Liver (tissue), 9 donors: ENCODE results near the gene SLIRP. TPM values are rescaled to one million over a fixed set of nuclear protein-coding genes. Genes with fewer than 3 reads are reported as not detected.

Experiments used
- DNase-seq: peaks from one replicate; pipeline ENCODE4 v3.0.0-alpha.2; 2017; ENCODE audit warnings: low spot score
- H3K27ac ChIP-seq, 2 donors: one replicate each; pipeline ENCODE4 v1.7.0; 2013; ENCODE audit warnings: inconsistent platforms in 2 of 2, low read length in 2 of 2, control low read depth in 1 of 2, low read depth in 1 of 2, mild to moderate bottlenecking in 1 of 2
- H3K27me3 ChIP-seq, 4 donors: one replicate each; pipeline versions ENCODE4 v1.6.1 to v1.7.0; 2013; ENCODE audit warnings: low read length in 3 of 4, inconsistent platforms in 1 of 4, mild to moderate bottlenecking in 1 of 4, moderate library complexity in 1 of 4; ENCODE audit not compliant: control insufficient read depth in 4 of 4, insufficient read depth in 4 of 4
- H3K36me3 ChIP-seq, 4 donors: one replicate each; pipeline versions ENCODE4 v1.6.1 to v1.7.0; 2013; ENCODE audit warnings: low read length in 3 of 4, mild to moderate bottlenecking in 3 of 4, low read depth in 1 of 4, moderate library complexity in 1 of 4; ENCODE audit not compliant: control insufficient read depth in 4 of 4, insufficient read depth in 3 of 4
- H3K4me1 ChIP-seq, 4 donors: one replicate each; pipeline versions ENCODE4 v1.6.1 to v1.7.0; 2013; ENCODE audit warnings: low read length in 3 of 4, mild to moderate bottlenecking in 3 of 4, moderate library complexity in 1 of 4; ENCODE audit not compliant: control insufficient read depth in 4 of 4, insufficient read depth in 4 of 4
- H3K4me3 ChIP-seq, 3 donors: one replicate each; pipeline versions ENCODE4 v1.6.1 to v1.7.0; 2013; ENCODE audit warnings: low read length in 3 of 3, control low read depth in 1 of 3, low read depth in 1 of 3, mild to moderate bottlenecking in 1 of 3
- H3K9ac ChIP-seq, 2 donors: one replicate each; pipeline ENCODE4 v1.7.0; 2013; ENCODE audit warnings: low read length in 2 of 2, mild to moderate bottlenecking in 2 of 2, moderate library complexity in 2 of 2, control low read depth in 1 of 2, low read depth in 1 of 2
- H3K9me3 ChIP-seq, 4 donors: one replicate each; pipeline versions ENCODE4 v1.6.1 to v1.7.0; 2013; ENCODE audit warnings: low read length in 3 of 4; ENCODE audit not compliant: control insufficient read depth in 4 of 4
- EGR1 ChIP-seq, 2 donors: IDR thresholded peaks; 2 replicates each; pipeline ENCODE4 v1.6.1; 2016 to 2018; ENCODE audit warnings: antibody characterized with exemption in 2 of 2, low read depth in 2 of 2
- FOXA1 ChIP-seq: IDR thresholded peaks from 2 replicates; pipeline ENCODE4 v1.6.1; 2016; ENCODE audit warnings: antibody characterized with exemption
- FOXA2 ChIP-seq: IDR thresholded peaks from 2 replicates; pipeline ENCODE4 v1.6.1; 2016; ENCODE audit warnings: antibody characterized with exemption
- GABPA ChIP-seq, 2 donors: IDR thresholded peaks in 1 of 2; conservative IDR thresholded peaks in 1 of 2; 2 replicates each; pipeline ENCODE4 v1.6.1; 2016; ENCODE audit warnings: antibody characterized with exemption in 2 of 2, mild to moderate bottlenecking in 1 of 2, moderate library complexity in 1 of 2
- HNF4A ChIP-seq, 2 donors: conservative IDR thresholded peaks; 2 replicates each; pipeline ENCODE4 v1.6.1; 2016; ENCODE audit warnings: antibody characterized with exemption in 2 of 2, mild to moderate bottlenecking in 2 of 2
- HNF4G ChIP-seq: IDR thresholded peaks from 2 replicates; pipeline ENCODE4 v1.6.1; 2016; ENCODE audit warnings: antibody characterized with exemption
- JUND ChIP-seq, 2 donors: IDR thresholded peaks; 2 replicates each; pipeline ENCODE4 v1.6.1; 2016; ENCODE audit warnings: antibody characterized with exemption in 2 of 2
- NR2F2 ChIP-seq: IDR thresholded peaks from 2 replicates; pipeline ENCODE4 v1.6.1; 2016; ENCODE audit warnings: antibody characterized with exemption
- RAD21 ChIP-seq, 2 donors: IDR thresholded peaks; 2 replicates each; pipeline ENCODE4 v1.6.1; 2016; ENCODE audit warnings: antibody characterized with exemption in 2 of 2, mild to moderate bottlenecking in 2 of 2
- RXRA ChIP-seq, 2 donors: IDR thresholded peaks; 2 replicates each; pipeline ENCODE4 v1.6.1; 2017 to 2018; ENCODE audit warnings: antibody characterized with exemption in 2 of 2, mild to moderate bottlenecking in 1 of 2
- SP1 ChIP-seq: IDR thresholded peaks from 2 replicates; pipeline ENCODE4 v1.6.1; 2018; ENCODE audit warnings: antibody characterized with exemption, mild to moderate bottlenecking
- TAF1 ChIP-seq: conservative IDR thresholded peaks from 2 replicates; pipeline ENCODE4 v1.6.1; 2016; ENCODE audit warnings: antibody characterized with exemption, mild to moderate bottlenecking
- YY1 ChIP-seq: IDR thresholded peaks from 2 replicates; pipeline ENCODE4 v1.6.1; 2016; ENCODE audit warnings: antibody characterized with exemption, mild to moderate bottlenecking
- WGBS: extraction: QIAGEN DNeasy Blood & Tissue Kit; methylation state at CpG from one replicate; pipeline ENCODE4 v1.1.7; 2013; 5-methylcytosine and 5-hydroxymethylcytosine counted together
- polyA plus RNA-seq, 2 donors: library from polyadenylated mRNA; stranded (reverse) in 1 of 2; unstranded in 1 of 2; fragments of 200-250 nt in 1 of 2; fragments of >200 nt in 1 of 2; fragmentation: Nextera tagmentation in 1 of 2; extraction: Ambion mirVana in 1 of 2; gene quantifications; one replicate each; pipeline versions ENCODE4 v1.2.1 to v1.2.3, GENCODE V29; 2013 to 2015
- total RNA-seq, 2 donors: library from RNA; depleted of rRNA; stranded (reverse); fragments of >200 nt; gene quantifications; one replicate each; pipeline ENCODE4 v1.2.3, GENCODE V29; 2014
- TF ChIP-seq, protein P1 (sequence below): IDR thresholded peaks from 2 replicates; pipeline ENCODE4 v1.6.1; 2016; ENCODE audit warnings: antibody characterized with exemption
- TF ChIP-seq, protein P2 (sequence below): IDR thresholded peaks from 2 replicates; pipeline ENCODE4 v1.6.1; 2016; ENCODE audit warnings: antibody characterized with exemption
- TF ChIP-seq, protein P3 (sequence below): fragments of 150-350 bp; IDR thresholded peaks from 2 replicates; pipeline ENCODE4 v1.5.1; 2017; ENCODE audit warnings: improper control_type of control experiment, low read depth, low read length; ENCODE audit not compliant: missing input control
- TF ChIP-seq, protein P4 (sequence below): IDR thresholded peaks from 2 replicates; pipeline ENCODE4 v1.6.1; 2016; ENCODE audit warnings: antibody characterized with exemption
- TF ChIP-seq, protein P5 (sequence below): IDR thresholded peaks from 2 replicates; pipeline ENCODE4 v1.6.1; 2016; ENCODE audit warnings: antibody characterized with exemption, mild to moderate bottlenecking
- donor health status: healthy.
- donor health status: healthy.
- donor health status: healthy.
- donor health status: healthy.
- donor health status: healthy.

The SLIRP gene
- total and polyA plus RNA-seq, 4 donors: 91.1 to 294 (median 121) TPM

DNA sequence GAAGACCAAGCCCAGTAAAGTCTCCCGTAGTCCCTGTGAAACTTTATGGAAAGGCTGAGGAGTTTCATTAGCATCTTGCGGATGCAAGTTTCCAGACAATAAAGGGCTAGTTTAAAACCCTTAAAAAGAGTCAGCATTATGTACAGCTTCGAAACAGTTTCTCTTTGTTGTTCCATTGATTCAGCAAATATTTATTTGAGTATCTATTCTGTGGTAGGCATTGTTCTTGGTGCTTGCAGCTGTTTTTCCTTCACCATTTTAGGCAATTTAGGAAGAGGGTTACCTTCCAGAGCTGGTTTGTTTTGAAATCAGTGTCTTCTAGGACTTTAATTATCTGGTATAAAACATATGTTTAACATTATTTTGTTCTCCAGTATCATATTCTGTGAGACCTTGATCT, 1.5 kb downstream of the SLIRP start:
- WGBS: 67% methylated on average over 3 of the region's 3 CpGs
- H3K4me1 ChIP-seq: peaks cover 6 to 38% (median 33%) of the 10 kb centered on the region in 4 donors
- peak overlapping the region in 2 of 3 donors; percentile 91 to 92 for H3K4me3 ChIP-seq
- no peak overlapping the region for H3K9ac ChIP-seq
- no peak for DNase-seq
- H3K36me3 ChIP-seq: peaks cover 4 to 27% (median 16%) of the 10 kb centered on the region in 4 donors
- H3K9me3 ChIP-seq: no peaks in the 10 kb centered on the region
- no peak overlapping the region for H3K27ac ChIP-seq
- no peak for TF ChIP-seq SP1
- no peak for TF ChIP-seq HNF4A (conservative IDR thresholded peaks at IDR 0.05)
- TF ChIP-seq EGR1 (IDR thresholded peaks at IDR 0.05; ENCODE audit: low read depth in 2 of 2): no peak
- TF ChIP-seq, protein P1, sequence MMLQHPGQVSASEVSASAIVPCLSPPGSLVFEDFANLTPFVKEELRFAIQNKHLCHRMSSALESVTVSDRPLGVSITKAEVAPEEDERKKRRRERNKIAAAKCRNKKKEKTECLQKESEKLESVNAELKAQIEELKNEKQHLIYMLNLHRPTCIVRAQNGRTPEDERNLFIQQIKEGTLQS: no peak
- TF ChIP-seq RXRA (IDR thresholded peaks at IDR 0.05): no peak
- no peak for TF ChIP-seq RAD21 (IDR thresholded peaks at IDR 0.05)
- TF ChIP-seq, protein P2, sequence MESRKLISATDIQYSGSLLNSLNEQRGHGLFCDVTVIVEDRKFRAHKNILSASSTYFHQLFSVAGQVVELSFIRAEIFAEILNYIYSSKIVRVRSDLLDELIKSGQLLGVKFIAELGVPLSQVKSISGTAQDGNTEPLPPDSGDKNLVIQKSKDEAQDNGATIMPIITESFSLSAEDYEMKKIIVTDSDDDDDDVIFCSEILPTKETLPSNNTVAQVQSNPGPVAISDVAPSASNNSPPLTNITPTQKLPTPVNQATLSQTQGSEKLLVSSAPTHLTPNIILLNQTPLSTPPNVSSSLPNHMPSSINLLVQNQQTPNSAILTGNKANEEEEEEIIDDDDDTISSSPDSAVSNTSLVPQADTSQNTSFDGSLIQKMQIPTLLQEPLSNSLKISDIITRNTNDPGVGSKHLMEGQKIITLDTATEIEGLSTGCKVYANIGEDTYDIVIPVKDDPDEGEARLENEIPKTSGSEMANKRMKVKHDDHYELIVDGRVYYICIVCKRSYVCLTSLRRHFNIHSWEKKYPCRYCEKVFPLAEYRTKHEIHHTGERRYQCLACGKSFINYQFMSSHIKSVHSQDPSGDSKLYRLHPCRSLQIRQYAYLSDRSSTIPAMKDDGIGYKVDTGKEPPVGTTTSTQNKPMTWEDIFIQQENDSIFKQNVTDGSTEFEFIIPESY: no peak
- TF ChIP-seq HNF4G: no peak
- no peak for TF ChIP-seq NR2F2
- TF ChIP-seq JUND (IDR thresholded peaks at IDR 0.05): no peak
- TF ChIP-seq YY1: no peak
- TF ChIP-seq, protein P3, sequence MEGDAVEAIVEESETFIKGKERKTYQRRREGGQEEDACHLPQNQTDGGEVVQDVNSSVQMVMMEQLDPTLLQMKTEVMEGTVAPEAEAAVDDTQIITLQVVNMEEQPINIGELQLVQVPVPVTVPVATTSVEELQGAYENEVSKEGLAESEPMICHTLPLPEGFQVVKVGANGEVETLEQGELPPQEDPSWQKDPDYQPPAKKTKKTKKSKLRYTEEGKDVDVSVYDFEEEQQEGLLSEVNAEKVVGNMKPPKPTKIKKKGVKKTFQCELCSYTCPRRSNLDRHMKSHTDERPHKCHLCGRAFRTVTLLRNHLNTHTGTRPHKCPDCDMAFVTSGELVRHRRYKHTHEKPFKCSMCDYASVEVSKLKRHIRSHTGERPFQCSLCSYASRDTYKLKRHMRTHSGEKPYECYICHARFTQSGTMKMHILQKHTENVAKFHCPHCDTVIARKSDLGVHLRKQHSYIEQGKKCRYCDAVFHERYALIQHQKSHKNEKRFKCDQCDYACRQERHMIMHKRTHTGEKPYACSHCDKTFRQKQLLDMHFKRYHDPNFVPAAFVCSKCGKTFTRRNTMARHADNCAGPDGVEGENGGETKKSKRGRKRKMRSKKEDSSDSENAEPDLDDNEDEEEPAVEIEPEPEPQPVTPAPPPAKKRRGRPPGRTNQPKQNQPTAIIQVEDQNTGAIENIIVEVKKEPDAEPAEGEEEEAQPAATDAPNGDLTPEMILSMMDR: no peak
- TF ChIP-seq GABPA (IDR thresholded peaks at IDR 0.05 in 1 of 2, conservative IDR thresholded peaks at IDR 0.05 in 1 of 2): no peak
- TF ChIP-seq, protein P4, sequence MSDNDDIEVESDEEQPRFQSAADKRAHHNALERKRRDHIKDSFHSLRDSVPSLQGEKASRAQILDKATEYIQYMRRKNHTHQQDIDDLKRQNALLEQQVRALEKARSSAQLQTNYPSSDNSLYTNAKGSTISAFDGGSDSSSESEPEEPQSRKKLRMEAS: no peak
- TF ChIP-seq FOXA1: no peak
- TF ChIP-seq, protein P5, sequence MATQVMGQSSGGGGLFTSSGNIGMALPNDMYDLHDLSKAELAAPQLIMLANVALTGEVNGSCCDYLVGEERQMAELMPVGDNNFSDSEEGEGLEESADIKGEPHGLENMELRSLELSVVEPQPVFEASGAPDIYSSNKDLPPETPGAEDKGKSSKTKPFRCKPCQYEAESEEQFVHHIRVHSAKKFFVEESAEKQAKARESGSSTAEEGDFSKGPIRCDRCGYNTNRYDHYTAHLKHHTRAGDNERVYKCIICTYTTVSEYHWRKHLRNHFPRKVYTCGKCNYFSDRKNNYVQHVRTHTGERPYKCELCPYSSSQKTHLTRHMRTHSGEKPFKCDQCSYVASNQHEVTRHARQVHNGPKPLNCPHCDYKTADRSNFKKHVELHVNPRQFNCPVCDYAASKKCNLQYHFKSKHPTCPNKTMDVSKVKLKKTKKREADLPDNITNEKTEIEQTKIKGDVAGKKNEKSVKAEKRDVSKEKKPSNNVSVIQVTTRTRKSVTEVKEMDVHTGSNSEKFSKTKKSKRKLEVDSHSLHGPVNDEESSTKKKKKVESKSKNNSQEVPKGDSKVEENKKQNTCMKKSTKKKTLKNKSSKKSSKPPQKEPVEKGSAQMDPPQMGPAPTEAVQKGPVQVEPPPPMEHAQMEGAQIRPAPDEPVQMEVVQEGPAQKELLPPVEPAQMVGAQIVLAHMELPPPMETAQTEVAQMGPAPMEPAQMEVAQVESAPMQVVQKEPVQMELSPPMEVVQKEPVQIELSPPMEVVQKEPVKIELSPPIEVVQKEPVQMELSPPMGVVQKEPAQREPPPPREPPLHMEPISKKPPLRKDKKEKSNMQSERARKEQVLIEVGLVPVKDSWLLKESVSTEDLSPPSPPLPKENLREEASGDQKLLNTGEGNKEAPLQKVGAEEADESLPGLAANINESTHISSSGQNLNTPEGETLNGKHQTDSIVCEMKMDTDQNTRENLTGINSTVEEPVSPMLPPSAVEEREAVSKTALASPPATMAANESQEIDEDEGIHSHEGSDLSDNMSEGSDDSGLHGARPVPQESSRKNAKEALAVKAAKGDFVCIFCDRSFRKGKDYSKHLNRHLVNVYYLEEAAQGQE: no peak
- no peak for TF ChIP-seq FOXA2
- TF ChIP-seq TAF1: no peak
- H3K27me3 ChIP-seq: no peaks in the 10 kb centered on the region
